Stromal cell of bone marrow (primary cell): ENCODE results near the gene UBALD2.
A peak's percentile ranks its signal among the peaks of the same experiment; 100 is the strongest.
"Not testable (repeated sequence)": the region's sequence is repeated elsewhere in the genome, so short reads cannot be mapped to it uniquely, and the experiment has no call there.

Experiments
- DNase-seq: peaks from one replicate; pipeline ENCODE4 v3.0.0-alpha.2; 2012; ENCODE audit warnings: low read depth

Gene UBALD2

GRCh38 chr17:76264755-76265623 is at the start of gene UBALD2:
TSS of gene UBALD2 (plus strand) at chr17:76265348. CDS start at chr17:76265506, 158 bp downstream.
- peak; percentile 100 for DNase-seq

- DNase-seq: no peak
These were observed 48.1 kb upstream of the UBALD2 start for GRCh38 chr17:76217081-76217480.

GRCh38 chr17:76219670-76220383 is 45.3 kb upstream of the UBALD2 start:
- no peak for DNase-seq

- no peak for DNase-seq
These were observed 41.3 kb upstream of the UBALD2 start for GRCh38 chr17:76223802-76224201.

- DNase-seq: not testable (repeated sequence)
These were observed 39.6 kb upstream of the UBALD2 start for GRCh38 chr17:76225373-76226086.

GRCh38 chr17:76226749-76227148 is 38.4 kb upstream of the UBALD2 start:
- not testable (repeated sequence) for DNase-seq

GRCh38 chr17:76232342-76232741 is 32.8 kb upstream of the UBALD2 start:
- DNase-seq: no peak

- DNase-seq: no peak
These were observed 31.4 kb upstream of the UBALD2 start for GRCh38 chr17:76233588-76234353.

GRCh38 chr17:76234354-76234679 is 30.8 kb upstream of the UBALD2 start:
- DNase-seq: no peak

GRCh38 chr17:76235883-76236282 is 29.3 kb upstream of the UBALD2 start:
- no peak for DNase-seq

GRCh38 chr17:76236603-76237002 is 28.5 kb upstream of the UBALD2 start:
- no peak for DNase-seq

- no peak for DNase-seq
These were observed 27.3 kb upstream of the UBALD2 start for GRCh38 chr17:76237859-76238313.

GRCh38 chr17:76238847-76239537 is 26.2 kb upstream of the UBALD2 start:
- DNase-seq: no peak

- no peak for DNase-seq
These were observed 25.4 kb upstream of the UBALD2 start for GRCh38 chr17:76239538-76240274.

GRCh38 chr17:76240461-76241203 is 24.5 kb upstream of the UBALD2 start, which contains the start of gene RNF157:
TSS of gene RNF157 (minus strand) at chr17:76240493. CDS start at chr17:76240240, 253 bp downstream.
- DNase-seq: no peak

- no peak for DNase-seq
These were observed 24.0 kb upstream of the UBALD2 start for GRCh38 chr17:76241204-76241538.

GRCh38 chr17:76241691-76242255 is 23.4 kb upstream of the UBALD2 start:
- DNase-seq: no peak

GRCh38 chr17:76243826-76244679 is 21.1 kb upstream of the UBALD2 start:
- DNase-seq: no peak
